ENCODE data around the gene PTPRG.

PTPRG gene

DNA sequence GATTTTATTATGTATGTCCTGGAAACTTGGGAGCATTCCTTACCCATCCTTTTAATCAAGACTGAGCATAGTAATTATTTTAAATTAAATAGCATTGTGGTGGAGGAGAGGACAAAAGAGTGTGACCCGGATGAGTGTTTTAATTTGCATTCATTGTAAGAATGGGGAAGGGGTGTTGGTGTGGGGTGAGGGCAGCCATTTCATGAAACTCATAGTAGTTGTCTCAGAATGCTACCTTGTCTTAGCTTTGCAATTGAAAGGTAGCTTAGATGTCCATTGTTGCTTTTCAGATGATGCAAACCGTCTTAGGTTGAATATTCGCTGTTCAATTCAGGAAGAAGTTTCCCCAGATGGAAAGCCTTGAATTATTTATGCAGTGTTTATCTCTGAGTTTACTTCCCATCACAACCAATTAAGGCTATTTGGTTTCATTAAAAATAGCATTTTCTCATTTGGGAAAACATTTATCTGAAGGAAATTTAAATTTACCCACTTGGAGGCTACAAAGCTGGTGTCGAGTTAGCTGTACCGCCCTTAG is 483.6 kb downstream of the PTPRG start:
- H3K4me3 ChIP-seq (ENCODE audit: low read depth, low read length), result no peak overlapping the region
- no peak for DNase-seq
- in situ Hi-C loops (cut with HindIII; ENCODE audit: low pct_ligation_motif_present, low sequenced_read_pairs), result no loop called here
- no peaks in the 10 kb centered on the region for H3K27me3 ChIP-seq (replicated peaks)
- no peaks in the 10 kb centered on the region for H3K36me3 ChIP-seq (replicated peaks)
- TF ChIP-seq, protein P1, sequence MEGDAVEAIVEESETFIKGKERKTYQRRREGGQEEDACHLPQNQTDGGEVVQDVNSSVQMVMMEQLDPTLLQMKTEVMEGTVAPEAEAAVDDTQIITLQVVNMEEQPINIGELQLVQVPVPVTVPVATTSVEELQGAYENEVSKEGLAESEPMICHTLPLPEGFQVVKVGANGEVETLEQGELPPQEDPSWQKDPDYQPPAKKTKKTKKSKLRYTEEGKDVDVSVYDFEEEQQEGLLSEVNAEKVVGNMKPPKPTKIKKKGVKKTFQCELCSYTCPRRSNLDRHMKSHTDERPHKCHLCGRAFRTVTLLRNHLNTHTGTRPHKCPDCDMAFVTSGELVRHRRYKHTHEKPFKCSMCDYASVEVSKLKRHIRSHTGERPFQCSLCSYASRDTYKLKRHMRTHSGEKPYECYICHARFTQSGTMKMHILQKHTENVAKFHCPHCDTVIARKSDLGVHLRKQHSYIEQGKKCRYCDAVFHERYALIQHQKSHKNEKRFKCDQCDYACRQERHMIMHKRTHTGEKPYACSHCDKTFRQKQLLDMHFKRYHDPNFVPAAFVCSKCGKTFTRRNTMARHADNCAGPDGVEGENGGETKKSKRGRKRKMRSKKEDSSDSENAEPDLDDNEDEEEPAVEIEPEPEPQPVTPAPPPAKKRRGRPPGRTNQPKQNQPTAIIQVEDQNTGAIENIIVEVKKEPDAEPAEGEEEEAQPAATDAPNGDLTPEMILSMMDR (IDR thresholded peaks at IDR 0.05; ENCODE audit: low read depth, low read length, missing control alignments), result no peak
- H3K27ac ChIP-seq, result no peak overlapping the region

DNA sequence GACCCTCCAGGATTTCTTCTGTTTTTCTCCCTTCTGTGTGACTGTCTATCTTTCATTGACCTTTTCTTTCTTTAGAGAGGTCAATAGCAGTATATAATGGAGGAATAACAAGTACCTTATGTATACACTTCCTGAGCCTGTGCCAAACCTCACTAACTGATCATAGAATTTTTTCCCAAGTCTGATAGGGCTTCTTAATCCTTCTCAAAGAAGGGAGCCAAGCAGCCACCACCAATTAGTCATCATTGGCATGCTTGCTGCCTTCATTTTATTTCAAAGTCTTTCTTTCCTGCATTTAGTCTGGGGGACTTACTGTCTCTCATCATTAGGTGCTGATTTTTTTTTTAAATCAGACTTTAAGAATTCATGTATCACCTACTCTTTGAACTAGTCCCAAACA is 485.0 kb downstream of the PTPRG start:
- no peak overlapping the region for H3K4me3 ChIP-seq (ENCODE audit: low read depth, low read length)
- peak; percentile 9 for DNase-seq
- no peaks in the 10 kb centered on the region for H3K36me3 ChIP-seq (replicated peaks)
- H3K27ac ChIP-seq, result no peak overlapping the region
- TF ChIP-seq, protein P1 (IDR thresholded peaks at IDR 0.05; ENCODE audit: low read depth, low read length, missing control alignments), result no peak
- H3K27me3 ChIP-seq (replicated peaks), result no peaks in the 10 kb centered on the region
- in situ Hi-C loops (cut with HindIII; ENCODE audit: low pct_ligation_motif_present, low sequenced_read_pairs), result no loop called here

DNA sequence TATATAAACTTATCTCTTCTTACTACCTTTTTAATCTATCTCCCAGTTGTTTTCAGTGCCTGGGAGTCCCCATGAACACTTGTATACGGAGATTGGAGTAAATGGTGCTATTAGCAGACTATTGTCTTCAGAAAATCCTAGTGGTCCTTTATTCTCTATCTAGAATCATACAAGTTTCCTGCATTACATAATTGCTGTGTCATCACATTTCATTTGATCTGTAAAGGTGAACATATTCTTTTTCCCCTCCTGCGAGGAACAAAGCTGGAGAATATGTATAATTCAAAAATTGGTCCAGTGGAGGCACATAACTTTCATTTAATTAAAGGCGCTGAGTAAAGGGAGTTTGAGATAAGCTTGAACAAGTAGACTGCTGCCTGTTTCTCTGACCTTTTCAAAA is 487.2 kb downstream of the PTPRG start:
- no peaks in the 10 kb centered on the region for H3K27me3 ChIP-seq (replicated peaks)
- no peaks in the 10 kb centered on the region for H3K36me3 ChIP-seq (replicated peaks)
- in situ Hi-C loops (cut with HindIII; ENCODE audit: low pct_ligation_motif_present, low sequenced_read_pairs), result no loop called here
- no peak overlapping the region for H3K4me3 ChIP-seq (ENCODE audit: low read depth, low read length)
- no peak for DNase-seq
- no peak overlapping the region for H3K27ac ChIP-seq
- TF ChIP-seq, protein P1 (IDR thresholded peaks at IDR 0.05; ENCODE audit: low read depth, low read length, missing control alignments), result no peak

DNA sequence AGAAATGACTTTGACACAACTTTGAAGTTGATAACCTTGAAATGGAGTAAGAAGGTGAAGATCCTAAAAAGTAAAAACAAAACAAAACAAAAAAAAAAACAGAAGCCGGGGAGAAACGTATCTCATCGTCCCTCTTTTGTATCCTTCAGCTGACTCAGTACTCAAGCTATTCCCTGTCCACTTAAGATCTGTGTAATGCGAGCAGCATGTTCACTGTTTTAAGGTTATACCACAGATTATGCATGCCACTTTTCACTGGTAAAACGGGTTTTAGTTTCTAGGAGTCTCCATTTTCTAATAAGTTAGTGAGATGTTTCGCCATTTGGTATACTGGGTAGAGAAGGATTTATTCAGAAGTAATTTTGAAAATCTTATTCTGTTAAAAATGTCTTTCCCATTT is 487.7 kb downstream of the PTPRG start:
- H3K27ac ChIP-seq, result no peak overlapping the region
- no peaks in the 10 kb centered on the region for H3K27me3 ChIP-seq (replicated peaks)
- no peak overlapping the region for H3K4me3 ChIP-seq (ENCODE audit: low read depth, low read length)
- in situ Hi-C loops (cut with HindIII; ENCODE audit: low pct_ligation_motif_present, low sequenced_read_pairs), result no loop called here
- TF ChIP-seq, protein P1 (IDR thresholded peaks at IDR 0.05; ENCODE audit: low read depth, low read length, missing control alignments), result no peak
- DNase-seq, result peak; percentile 5
- no peaks in the 10 kb centered on the region for H3K36me3 ChIP-seq (replicated peaks)

DNA sequence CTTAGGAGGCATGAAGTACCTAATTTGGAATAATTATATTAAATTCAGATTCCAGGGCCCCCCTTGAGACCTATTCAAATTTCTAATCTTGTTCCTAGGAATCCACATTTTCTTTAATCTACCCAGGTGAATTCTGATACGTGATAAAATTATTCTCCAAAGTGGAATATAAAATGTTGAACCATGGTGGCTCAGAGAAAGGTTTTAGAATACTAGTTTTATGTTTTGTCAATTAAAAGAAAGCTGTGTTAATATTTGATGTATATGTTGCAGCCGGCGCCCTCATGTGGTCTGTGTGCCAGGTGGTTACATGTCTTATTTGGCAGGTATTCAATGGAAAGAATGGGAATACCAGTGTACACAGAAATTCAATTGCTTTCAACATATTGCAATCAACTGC is 490.1 kb downstream of the PTPRG start:
- in situ Hi-C loops (cut with HindIII; ENCODE audit: low pct_ligation_motif_present, low sequenced_read_pairs), result no loop called here
- H3K27me3 ChIP-seq (replicated peaks), result no peaks in the 10 kb centered on the region

More for the DNA sequence above, 490.1 kb downstream of the PTPRG start:
- H3K4me3 ChIP-seq (ENCODE audit: low read depth, low read length), result no peak overlapping the region
- DNase-seq, result peak; percentile 45
- TF ChIP-seq, protein P1 (IDR thresholded peaks at IDR 0.05; ENCODE audit: low read depth, low read length, missing control alignments), result peak; percentile 66
- no peaks in the 10 kb centered on the region for H3K36me3 ChIP-seq (replicated peaks)
- no peak overlapping the region for H3K27ac ChIP-seq

Measured in brain microvascular endothelial cell (primary cell).